WTC11 (cell line): ENCODE measurements around the gene GAB2. TPM values are rescaled to one million over a fixed set of nuclear protein-coding genes. Genes with fewer than 3 reads are reported as not detected.

Source experiments
- ATAC-seq: fragments of 200-7000 bp; cut with Tn5 transposase; 2 replicates; pipeline ENCODE4 v1.10.0; 2021; ENCODE audit warnings: mild to moderate bottlenecking, moderate library complexity
- CTCF ChIA-PET: fragments of 300-600 bp; sonication (Branson Sonifier 250); formaldehyde crosslinking; loops from one replicate; lab custom pipeline; 2021; ENCODE audit warnings: antibody characterized with exemption; lab: Charles Lee
- POLR2A ChIA-PET: fragments of 350-600 bp; sonication (Branson Sonifier 250); formaldehyde crosslinking; loops from one replicate; lab custom pipeline; 2021; ENCODE audit warnings: antibody characterized with exemption; lab: Charles Lee
- DNase-seq: peaks from one replicate; pipeline ENCODE4 v3.0.0; 2021; ENCODE audit warnings: low spot score
- H3K27ac Mint-ChIP-seq: 2 replicates; pipeline ENCODE4 v1.8.0; 2021; ENCODE audit warnings: mixed read lengths
- H3K27me3 Mint-ChIP-seq: 2 replicates; pipeline ENCODE4 v1.8.0; 2021; ENCODE audit warnings: low read depth, mild to moderate bottlenecking, moderate library complexity, mixed read lengths
- H3K36me3 Mint-ChIP-seq: 2 replicates; pipeline ENCODE4 v1.8.0; 2021; ENCODE audit warnings: mixed read lengths
- H3K4me1 Mint-ChIP-seq: 2 replicates; pipeline ENCODE4 v1.8.0; 2022; ENCODE audit warnings: mixed read lengths
- H3K4me3 Mint-ChIP-seq: 2 replicates; pipeline ENCODE4 v1.8.0; 2021; ENCODE audit warnings: mild to moderate bottlenecking, moderate library complexity, mixed read lengths
- H3K9me3 Mint-ChIP-seq: 2 replicates; pipeline ENCODE4 v1.8.0; 2021; ENCODE audit warnings: mixed read lengths
- E2F5 ChIP-seq: sonication (generic); formaldehyde crosslinking; IDR thresholded peaks from 2 replicates; pipeline ENCODE4 v1.8.1; 2022; ENCODE audit warnings: mild to moderate bottlenecking, moderate library complexity, missing genetic modification reagents
- ETV6 ChIP-seq: sonication (generic); formaldehyde crosslinking; IDR thresholded peaks from 2 replicates; pipeline ENCODE4 v1.8.1; 2022; ENCODE audit warnings: mild to moderate bottlenecking, missing genetic modification reagents
- FOXP4 ChIP-seq: sonication (generic); formaldehyde crosslinking; IDR thresholded peaks from 2 replicates; pipeline ENCODE4 v1.8.0; 2022; ENCODE audit warnings: mild to moderate bottlenecking, missing genetic modification reagents
- HMGA2 ChIP-seq: fragments of 250-450 bp; sonication (Bioruptor Pico); IDR thresholded peaks from 2 replicates; pipeline ENCODE4 v1.4.0; 2021; ENCODE audit warnings: mild to moderate bottlenecking, moderate library complexity
- JAZF1 ChIP-seq: fragments of 250-450 bp; sonication (Bioruptor Pico); IDR thresholded peaks from 2 replicates; pipeline ENCODE4 v1.9.0; 2021; ENCODE audit warnings: moderate library complexity, mild to moderate bottlenecking, inconsistent platforms
- NFATC4 ChIP-seq: fragments of 250-450 bp; sonication (Bioruptor Pico); IDR thresholded peaks from 2 replicates; pipeline ENCODE4 v1.9.0; 2021; ENCODE audit warnings: mild to moderate bottlenecking
- NFYB ChIP-seq: sonication (generic); formaldehyde crosslinking; conservative IDR thresholded peaks from 2 replicates; pipeline ENCODE4 v1.8.0; 2022; ENCODE audit warnings: low read depth, missing genetic modification reagents
- RELA ChIP-seq: sonication (generic); formaldehyde crosslinking; IDR thresholded peaks from 2 replicates; pipeline ENCODE4 v1.8.1; 2022; ENCODE audit warnings: missing genetic modification reagents, mild to moderate bottlenecking, borderline replicate concordance
- SMAD4 ChIP-seq: sonication (generic); formaldehyde crosslinking; IDR thresholded peaks from 2 replicates; pipeline ENCODE4 v1.8.0; 2022; ENCODE audit warnings: mild to moderate bottlenecking, missing genetic modification reagents
- USF2 ChIP-seq: sonication (generic); formaldehyde crosslinking; IDR thresholded peaks from 2 replicates; pipeline ENCODE4 v1.8.1; 2023; ENCODE audit warnings: mild to moderate bottlenecking, missing genetic modification reagents, moderate library complexity
- ZNF263 ChIP-seq: sonication (generic); formaldehyde crosslinking; IDR thresholded peaks from 2 replicates; pipeline ENCODE4 v1.8.1; 2022; ENCODE audit warnings: low read depth, mild to moderate bottlenecking, moderate library complexity, missing genetic modification reagents
- ZNF281 ChIP-seq: sonication (generic); formaldehyde crosslinking; IDR thresholded peaks from 2 replicates; pipeline ENCODE4 v1.8.0; 2023; ENCODE audit warnings: mild to moderate bottlenecking, missing genetic modification reagents
- ZNF317 ChIP-seq: sonication (generic); formaldehyde crosslinking; IDR thresholded peaks from 2 replicates; pipeline ENCODE4 v1.8.1; 2023; ENCODE audit warnings: low read depth, mild to moderate bottlenecking, moderate library complexity, missing genetic modification reagents, borderline replicate concordance
- ZNF425 ChIP-seq: fragments of 250-450 bp; sonication (Bioruptor Pico); conservative IDR thresholded peaks from 2 replicates; pipeline ENCODE4 v1.9.0; 2021; ENCODE audit warnings: mild to moderate bottlenecking
- ZNF512 ChIP-seq: sonication (generic); formaldehyde crosslinking; IDR thresholded peaks from 2 replicates; pipeline ENCODE4 v1.8.1; 2022; ENCODE audit warnings: missing genetic modification reagents, borderline replicate concordance
- total RNA-seq: library from RNA; stranded (reverse); gene quantifications from 3 replicates; pipeline ENCODE4 v1.2.3, GENCODE V29; 2021

Gene GAB2
- total RNA-seq, 1 experiment from 2014 or later: 10.6 TPM

GRCh38 chr11:78254268-78254667 lies 163.4 kb downstream of the GAB2 start (continued):
- no peak for TF ChIP-seq E2F5 (CRISPR knock-in tag)
- TF ChIP-seq USF2 (CRISPR knock-in tag): no peak
- no peak for TF ChIP-seq NFATC4
- TF ChIP-seq FOXP4 (CRISPR knock-in tag): no peak
- TF ChIP-seq ZNF281 (CRISPR knock-in tag): no peak
- TF ChIP-seq RELA (CRISPR knock-in tag): no peak
- TF ChIP-seq NFYB: no peak

- H3K27ac Mint-ChIP-seq: no peak overlapping the region
- no peak overlapping the region for H3K4me3 Mint-ChIP-seq
These were observed 163.8 kb downstream of the GAB2 start for GRCh38 chr11:78253797-78254196.

More at GRCh38 chr11:78253797-78254196, 163.8 kb downstream of the GAB2 start:
- CTCF ChIA-PET: no interaction called here
- ATAC-seq: no peak
- POLR2A ChIA-PET: interaction anchor here (0.5 kb wide), 1 partner anchor 121 kb away, joined by 4 read pairs; no protein-coding TSS in a partner anchor
- Mint-ChIP-seq H3K36me3 (no peaks in the 10 kb centered on the region), H3K9me3 (no peaks in the 10 kb centered on the region), H3K4me1 (no peaks in the 10 kb centered on the region), H3K27me3 (no peaks in the 10 kb centered on the region)
- no peak for DNase-seq
- TF ChIP-seq ZNF263 (CRISPR knock-in tag) (no peak), SMAD4 (CRISPR knock-in tag) (no peak), ETV6 (CRISPR knock-in tag) (no peak), ZNF425 (CRISPR knock-in tag) (no peak), ZNF317 (no peak), JAZF1 (CRISPR knock-in tag) (no peak), HMGA2 (no peak), ZNF512 (CRISPR knock-in tag) (no peak)
